ENCODE data around the gene ACD. TPM values are rescaled to one million over a fixed set of nuclear protein-coding genes. Genes with fewer than 3 reads are reported as not detected.

ACD gene
- total RNA-seq, 1 experiment from 2014 or later = 54.4 TPM

- DNase-seq (ENCODE audit: low read depth) = no peak
Observed at GRCh38 chr16:67661886-67662652, 2.0 kb upstream of the ACD start.

- peak; percentile 62 for DNase-seq (ENCODE audit: low read depth)
Observed at GRCh38 chr16:67661101-67661761, 1.2 kb upstream of the ACD start.

- peak; percentile 97 for DNase-seq (ENCODE audit: low read depth)
Observed at GRCh38 chr16:67660564-67661028, 536 bp upstream of the ACD start, which contains the start of gene PARD6A. TSS of gene PARD6A (plus strand) at chr16:67660960. CDS start at chr16:67661039, 79 bp downstream.

DNA sequence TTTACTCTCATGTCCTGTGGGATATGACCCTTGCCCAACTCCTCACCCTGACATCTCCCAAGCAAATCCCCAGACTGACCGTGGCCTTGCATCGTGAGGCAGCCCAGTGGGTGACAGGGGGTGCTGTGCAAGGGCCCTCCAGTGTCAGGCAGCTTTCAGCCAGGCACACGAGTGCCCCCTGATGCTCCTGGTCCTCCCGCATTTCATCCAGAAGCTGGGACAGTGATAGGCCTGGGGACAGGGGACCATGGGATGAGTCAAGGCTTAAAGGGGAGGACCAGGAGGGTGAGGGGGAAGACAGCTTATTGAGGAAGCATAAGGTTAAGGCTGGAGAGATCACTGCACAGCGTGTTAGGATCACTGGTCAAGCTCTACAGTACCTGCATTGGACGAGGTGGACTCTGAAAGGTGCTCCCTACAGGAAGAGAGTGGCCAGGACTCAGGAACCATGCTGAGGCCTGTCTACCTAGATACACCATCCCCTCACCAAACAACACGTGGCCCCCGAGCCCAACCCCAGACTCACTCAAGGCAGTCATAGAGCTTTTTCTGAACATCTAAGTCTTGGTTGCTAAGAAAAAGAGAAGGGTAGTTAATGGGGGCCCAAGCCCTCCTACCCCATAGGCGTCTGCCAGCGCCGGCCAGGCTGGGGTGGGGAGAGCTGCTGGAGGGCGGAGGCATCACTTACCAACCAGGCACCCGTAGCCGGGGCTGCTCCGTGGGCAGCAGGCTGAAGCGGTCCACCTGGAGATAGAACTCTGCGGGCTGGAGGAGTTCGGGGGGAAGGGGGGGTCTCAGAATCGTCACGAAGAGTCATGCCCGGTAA lies 998 bp downstream of the ACD start:
- no peak for DNase-seq (ENCODE audit: low read depth)

DNA sequence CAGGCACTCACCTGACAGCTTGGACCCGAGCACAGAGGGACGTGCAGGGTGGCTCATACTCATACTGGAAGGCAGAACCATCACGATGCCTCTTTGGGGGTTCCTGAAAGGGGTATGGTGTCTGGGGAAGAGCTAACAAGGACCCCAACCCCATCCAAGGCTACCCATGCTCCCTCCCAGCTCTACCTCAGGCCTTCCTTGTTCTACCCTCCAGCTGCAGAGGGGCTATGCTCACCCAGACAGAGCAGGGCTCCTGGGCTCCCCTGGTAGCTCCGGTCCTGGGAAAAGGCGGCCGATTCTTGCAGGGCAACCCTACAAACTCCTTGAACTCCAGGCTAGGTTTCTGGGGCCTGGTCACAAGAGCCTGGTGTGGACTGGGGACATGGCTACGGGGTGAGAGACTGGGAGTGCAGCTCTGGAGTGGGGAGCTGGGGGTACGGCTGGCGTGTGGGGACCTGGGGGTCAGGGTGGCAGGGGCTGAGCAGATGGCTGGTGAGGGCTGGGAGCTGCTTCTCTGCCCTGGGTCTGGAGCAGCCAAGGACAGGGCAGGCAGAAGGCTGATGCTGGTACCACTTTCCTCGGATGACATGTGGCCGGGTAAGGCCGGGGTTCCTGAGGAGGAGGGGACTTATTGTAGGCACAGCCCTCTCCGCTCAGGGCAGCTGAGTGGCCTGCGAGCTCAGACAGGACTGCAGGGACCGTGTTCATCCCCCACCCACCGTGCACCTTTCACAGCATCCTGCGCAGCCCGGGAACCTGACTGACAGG lies 2.1 kb downstream of the ACD start:
- DNase-seq (ENCODE audit: low read depth) = no peak

DNA sequence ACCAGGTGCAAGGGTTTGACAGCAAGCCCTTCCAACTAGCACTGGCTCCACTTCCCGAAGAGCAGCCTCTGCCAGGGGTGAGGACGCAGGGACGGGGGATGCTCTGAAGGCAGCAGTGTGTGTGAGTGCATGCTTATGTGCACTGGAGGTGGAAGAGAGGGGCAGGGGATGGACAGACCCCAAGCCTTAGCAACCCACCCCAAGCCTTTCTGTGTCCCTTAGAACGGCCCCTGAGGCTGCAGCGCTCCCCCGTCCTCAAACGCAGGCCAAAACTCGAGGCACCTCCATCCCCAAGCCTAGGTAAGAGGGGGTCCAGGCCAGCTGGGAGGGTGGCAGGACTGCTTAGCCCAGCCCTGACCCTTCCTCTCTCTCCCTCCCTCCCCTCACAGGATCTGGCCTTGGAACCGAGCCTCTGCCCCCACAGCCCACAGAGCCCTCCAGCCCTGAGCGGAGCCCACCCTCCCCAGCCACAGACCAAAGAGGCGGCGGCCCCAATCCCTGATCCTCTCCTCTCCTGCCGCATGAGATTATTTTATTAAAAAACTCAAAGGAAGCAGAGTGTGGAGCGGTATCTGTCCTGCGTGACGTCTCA lies 2.9 kb downstream of the ACD start:
- no peak for DNase-seq (ENCODE audit: low read depth)

DNA sequence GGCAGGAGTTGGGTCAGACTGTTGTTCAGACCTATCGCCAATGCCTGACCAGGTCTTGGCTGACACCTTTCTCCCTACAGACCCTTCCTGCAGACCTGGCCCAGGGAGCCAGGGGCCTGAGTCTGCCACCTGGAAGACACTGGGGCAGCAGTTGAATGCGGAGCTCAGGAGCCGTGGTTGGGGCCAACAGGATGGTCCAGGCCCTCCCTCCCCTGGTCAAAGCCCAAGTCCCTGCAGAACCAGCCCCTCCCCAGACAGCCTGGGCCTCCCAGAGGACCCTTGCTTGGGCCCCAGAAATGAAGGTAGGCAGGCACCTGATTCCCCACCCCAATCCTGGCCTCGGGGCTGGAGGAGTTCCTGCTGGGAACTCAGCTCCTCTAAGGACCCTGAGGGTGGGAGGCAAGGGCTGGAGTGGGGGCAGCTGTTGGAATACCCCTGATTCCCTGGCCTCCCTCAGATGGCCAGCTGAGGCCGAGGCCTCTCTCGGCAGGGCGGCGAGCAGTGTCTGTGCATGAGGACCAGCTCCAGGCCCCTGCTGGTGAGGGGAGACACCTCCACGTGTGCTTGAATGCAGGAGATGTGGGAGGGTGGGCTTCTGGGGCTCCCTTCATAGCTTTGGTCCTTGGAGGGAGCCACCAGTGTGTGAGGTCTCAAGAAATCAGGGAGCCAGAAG lies 3.6 kb downstream of the ACD start:
- no peak for DNase-seq (ENCODE audit: low read depth)

GRCh38 chr16:67655363-67655762 lies 4.7 kb downstream of the ACD start:
- DNase-seq (ENCODE audit: low read depth) = no peak

GRCh38 chr16:67654403-67654911 lies 5.6 kb downstream of the ACD start:
- DNase-seq (ENCODE audit: low read depth) = no peak

GRCh38 chr16:67653789-67654402 lies 6.2 kb downstream of the ACD start:
- no peak for DNase-seq (ENCODE audit: low read depth)

DNA sequence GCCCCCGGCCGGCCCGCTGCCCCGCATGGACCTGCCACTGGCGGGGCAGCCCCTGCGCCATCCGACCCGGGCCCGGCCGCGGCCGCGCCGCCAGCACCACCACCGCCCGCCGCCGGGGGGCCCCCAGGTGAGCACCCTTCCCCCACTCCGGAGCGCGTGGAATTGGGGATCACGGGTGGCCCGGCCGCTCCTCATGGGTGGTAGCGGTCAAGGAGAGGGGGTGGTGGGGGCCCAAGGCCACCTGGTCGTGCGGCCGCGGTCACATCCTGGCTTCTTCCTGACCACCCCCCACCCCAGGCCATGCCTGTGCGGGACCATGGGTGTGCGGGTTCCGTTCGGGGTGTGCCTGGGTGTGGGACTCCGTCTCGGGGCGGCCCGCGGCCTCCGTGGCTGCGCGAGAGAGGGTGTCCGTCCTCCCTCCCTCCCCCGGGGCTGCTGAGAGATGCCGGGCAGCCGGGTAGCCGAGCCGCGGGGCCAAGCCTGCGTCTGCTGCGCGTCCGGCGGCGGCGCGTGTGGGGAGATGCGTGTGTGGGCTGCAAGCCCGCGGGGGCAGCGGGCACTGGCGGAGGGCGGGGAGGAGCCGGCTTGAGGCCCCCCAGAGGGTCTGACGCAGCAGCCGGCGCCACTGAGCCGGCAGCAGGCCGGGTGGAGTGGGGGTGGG lies 6.8 kb downstream of the ACD start:
- no peak for DNase-seq (ENCODE audit: low read depth)

DNA sequence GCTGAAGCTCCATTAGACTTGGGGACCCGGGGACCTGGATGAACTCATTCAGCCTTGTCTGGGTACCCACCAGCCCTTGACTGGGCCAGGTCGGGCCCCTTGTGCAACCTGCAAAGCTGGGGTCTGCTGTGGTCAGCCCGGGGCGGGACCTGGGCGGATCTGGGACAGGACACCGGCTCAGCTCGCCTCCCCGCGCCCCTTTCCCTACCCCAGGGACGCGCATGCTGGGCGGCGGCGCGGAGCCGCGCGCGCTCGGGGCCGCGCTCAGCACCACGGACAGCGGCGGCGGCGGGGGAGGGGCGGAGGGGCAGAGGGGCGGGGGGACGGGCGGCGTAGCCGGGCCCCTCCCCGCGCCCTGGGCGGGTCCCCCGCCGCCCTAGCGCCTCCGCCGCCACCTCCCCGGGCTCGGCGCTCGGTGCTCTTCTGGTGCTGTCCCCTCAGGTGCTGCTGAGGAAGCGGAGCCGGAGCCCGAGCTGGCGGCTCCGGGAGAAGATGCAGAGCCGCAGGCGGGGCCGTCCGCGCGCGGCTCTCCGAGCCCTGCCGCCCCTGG lies 7.4 kb downstream of the ACD start:
- DNase-seq (ENCODE audit: low read depth) = peak; percentile 32

DNA sequence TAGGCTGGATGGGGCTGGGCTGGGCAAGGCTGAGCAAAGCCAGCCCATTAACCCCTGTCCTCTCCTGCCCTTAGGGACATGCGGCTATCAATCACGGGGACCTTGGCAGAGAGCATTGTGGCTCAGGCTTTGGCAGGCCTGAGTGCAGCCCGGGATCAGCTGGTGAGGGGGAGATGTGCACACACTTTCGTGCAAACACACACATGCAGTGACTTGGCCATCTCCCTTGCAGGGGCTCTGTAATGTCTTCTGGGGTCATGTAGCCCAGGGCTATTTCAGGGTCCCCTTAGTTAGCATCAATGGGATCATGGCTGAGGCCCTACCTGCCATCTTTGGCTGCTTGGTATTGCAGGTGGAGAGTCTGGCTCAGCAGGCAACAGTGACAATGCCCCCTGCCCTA lies 8.2 kb downstream of the ACD start:
- DNase-seq (ENCODE audit: low read depth) = no peak

- DNase-seq (ENCODE audit: low read depth) = no peak
Observed at GRCh38 chr16:67651039-67651438, 9.0 kb downstream of the ACD start.

DNA sequence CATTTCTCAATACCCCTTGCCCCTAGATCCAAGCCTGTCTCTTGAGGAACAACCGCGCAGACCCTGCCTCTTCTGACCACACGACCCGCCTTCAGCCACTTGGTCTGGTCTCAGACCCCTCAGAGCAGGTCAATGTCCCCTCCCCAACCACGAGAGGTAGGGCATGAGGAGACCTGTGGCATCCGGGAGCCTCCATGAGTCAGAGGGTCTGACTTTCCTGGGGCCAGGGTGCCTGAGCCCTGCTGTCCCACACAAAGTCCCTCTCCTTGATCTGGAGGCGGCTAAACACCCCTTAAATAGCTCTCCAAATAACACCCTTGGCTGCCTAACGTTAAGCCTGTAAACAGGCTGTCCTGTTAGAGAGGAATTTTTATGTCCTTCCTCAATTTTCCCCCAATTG lies 10.0 kb downstream of the ACD start:
- no peak for DNase-seq (ENCODE audit: low read depth)

DNA sequence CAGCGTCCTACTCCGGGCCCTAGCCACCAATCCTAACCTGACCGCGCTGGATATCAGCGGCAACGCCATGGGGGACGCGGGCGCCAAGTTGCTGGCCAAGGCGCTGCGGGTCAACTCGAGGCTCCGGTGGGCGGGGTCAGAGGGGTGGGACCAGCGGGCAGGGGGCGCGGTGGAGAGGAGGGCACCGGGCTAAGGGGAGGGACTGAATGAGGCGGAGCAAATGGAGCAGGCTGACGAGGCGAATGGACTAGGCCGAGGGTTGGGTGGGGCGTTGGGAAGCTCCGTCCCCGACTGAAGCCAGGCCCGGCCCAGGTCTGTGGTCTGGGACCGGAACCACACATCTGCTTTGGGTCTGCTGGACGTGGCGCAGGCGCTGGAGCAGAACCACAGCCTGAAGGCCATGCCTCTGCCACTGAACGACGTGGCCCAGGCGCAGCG lies 10.5 kb downstream of the ACD start:
- DNase-seq (ENCODE audit: low read depth) = no peak

DNA sequence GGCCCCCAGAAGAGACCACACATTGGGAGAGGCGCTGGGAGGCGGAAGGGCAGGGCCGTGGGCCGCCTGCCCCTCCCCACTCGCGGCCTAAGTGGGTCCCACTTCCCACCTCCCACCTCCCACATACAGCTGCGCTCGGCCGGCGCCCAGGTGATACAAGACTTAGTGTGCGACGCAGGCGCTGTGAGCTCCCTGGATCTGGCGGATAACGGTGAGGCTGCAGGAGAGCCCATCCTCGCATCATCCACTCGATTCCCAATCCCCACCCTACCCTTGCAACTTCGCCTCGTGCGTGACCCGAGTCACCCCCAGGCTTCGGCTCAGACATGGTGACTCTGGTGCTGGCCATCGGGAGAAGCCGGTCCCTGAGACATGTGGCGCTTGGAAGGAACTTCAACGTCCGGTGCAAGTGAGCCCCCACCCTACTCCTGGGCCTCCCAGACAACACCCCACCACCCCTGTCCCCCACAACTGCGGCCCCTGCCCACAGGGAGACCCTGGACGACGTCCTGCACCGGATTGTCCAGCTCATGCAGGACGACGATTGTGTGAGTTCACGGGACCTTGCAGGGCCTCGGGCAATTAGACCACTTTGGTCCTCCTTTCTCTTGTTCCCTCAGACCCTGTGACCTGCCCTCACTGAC lies 11.2 kb downstream of the ACD start:
- DNase-seq (ENCODE audit: low read depth) = no peak

DNA sequence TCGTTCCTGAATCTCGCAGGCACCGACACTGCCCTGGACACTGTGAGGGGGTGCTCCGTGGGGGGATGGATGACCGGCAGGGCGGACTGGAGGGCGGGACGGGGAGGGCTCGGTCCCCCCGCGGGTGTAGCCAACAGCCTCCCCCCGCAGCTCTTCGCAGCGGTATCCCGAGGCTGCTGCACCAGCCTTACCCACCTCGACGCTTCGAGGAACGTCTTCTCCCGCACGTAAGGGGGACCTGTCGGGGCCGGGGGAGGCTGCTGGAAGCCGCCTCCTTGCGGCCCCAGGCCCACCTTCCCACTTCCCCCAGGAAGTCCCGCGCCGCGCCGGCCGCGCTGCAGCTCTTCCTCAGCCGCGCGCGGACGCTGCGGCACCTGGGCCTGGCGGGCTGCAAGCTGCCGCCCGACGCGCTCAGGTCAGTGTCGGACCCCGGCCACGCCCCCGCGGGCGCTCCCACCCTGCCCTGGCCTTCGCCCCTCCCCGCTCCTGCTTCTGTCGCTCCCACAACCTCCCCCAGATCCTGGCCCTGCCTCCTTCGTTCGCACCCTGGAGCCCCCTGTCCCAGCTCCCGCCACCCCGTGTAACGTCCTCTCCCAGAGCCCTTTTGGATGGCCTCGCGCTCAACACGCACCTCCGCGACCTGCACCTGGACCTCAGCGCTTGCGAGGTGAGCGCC lies 11.8 kb downstream of the ACD start:
- DNase-seq (ENCODE audit: low read depth) = no peak
